ENCODE results near the gene TMPRSS13. TPM values are rescaled to one million over a fixed set of nuclear protein-coding genes. Genes with fewer than 3 reads are reported as not detected.
A peak's percentile ranks its signal among the peaks of the same experiment; 100 is the strongest.

TMPRSS13 gene
- total RNA-seq, 1 experiment from 2014 or later: 0.50 TPM

GRCh38 chr11:117887431-117888138 is 41.6 kb downstream of the TMPRSS13 start:
- H4K91ac ChIP-seq (ENCODE audit: insufficient read length, low read depth, low read length): no peak overlapping the region
- H2BK12ac ChIP-seq (ENCODE audit: insufficient read length, low read depth, low read length): no peak overlapping the region
- no peak overlapping the region for H3K27ac ChIP-seq (ENCODE audit: insufficient read length, low read depth, low read length)
- H3K56ac ChIP-seq (ENCODE audit: insufficient read length, low read depth, low read length): no peak overlapping the region
- no peaks in the 10 kb centered on the region for H3K9me3 ChIP-seq (ENCODE audit: control insufficient read depth, low read depth, low read length)
- no peak overlapping the region for H3T11ph ChIP-seq (ENCODE audit: low read length)
- H3K4me2 ChIP-seq (ENCODE audit: insufficient read depth, insufficient read length, low read length): no peak overlapping the region
- no peak overlapping the region for H3K23ac ChIP-seq (ENCODE audit: insufficient read length, low read depth, low read length)
- H3K4me1 ChIP-seq (ENCODE audit: insufficient read depth, low read length): no peaks in the 10 kb centered on the region
- no peak overlapping the region for H3K4ac ChIP-seq (ENCODE audit: low read depth, low read length)
- H2BK20ac ChIP-seq (ENCODE audit: low read depth, low read length, poor library complexity, severe bottlenecking): no peak overlapping the region
- no peak overlapping the region for H4K8ac ChIP-seq (replicated peaks; ENCODE audit: insufficient read length, low read depth, low read length)
- no peak overlapping the region for H3K9ac ChIP-seq (ENCODE audit: extremely low read depth, insufficient read length, low read length)
- no peak overlapping the region for H2AK5ac ChIP-seq (ENCODE audit: insufficient read length, low read length)
- no peaks in the 10 kb centered on the region for H3K79me2 ChIP-seq (ENCODE audit: insufficient read depth, low read length)
- TF ChIP-seq, protein P1, sequence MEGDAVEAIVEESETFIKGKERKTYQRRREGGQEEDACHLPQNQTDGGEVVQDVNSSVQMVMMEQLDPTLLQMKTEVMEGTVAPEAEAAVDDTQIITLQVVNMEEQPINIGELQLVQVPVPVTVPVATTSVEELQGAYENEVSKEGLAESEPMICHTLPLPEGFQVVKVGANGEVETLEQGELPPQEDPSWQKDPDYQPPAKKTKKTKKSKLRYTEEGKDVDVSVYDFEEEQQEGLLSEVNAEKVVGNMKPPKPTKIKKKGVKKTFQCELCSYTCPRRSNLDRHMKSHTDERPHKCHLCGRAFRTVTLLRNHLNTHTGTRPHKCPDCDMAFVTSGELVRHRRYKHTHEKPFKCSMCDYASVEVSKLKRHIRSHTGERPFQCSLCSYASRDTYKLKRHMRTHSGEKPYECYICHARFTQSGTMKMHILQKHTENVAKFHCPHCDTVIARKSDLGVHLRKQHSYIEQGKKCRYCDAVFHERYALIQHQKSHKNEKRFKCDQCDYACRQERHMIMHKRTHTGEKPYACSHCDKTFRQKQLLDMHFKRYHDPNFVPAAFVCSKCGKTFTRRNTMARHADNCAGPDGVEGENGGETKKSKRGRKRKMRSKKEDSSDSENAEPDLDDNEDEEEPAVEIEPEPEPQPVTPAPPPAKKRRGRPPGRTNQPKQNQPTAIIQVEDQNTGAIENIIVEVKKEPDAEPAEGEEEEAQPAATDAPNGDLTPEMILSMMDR (conservative IDR thresholded peaks at IDR 0.05): no peak
- H4K5ac ChIP-seq (ENCODE audit: insufficient read length, low read depth, low read length): no peak overlapping the region
- H2AFZ ChIP-seq (ENCODE audit: low read length): no peak overlapping the region
- H2BK15ac ChIP-seq (ENCODE audit: low read depth, low read length): no peak overlapping the region
- no peak overlapping the region for H3K18ac ChIP-seq (ENCODE audit: insufficient read length, low read depth, low read length)
- H3K27me3 ChIP-seq (ENCODE audit: insufficient read depth, low read length): no peaks in the 10 kb centered on the region
- no peak overlapping the region for H3K14ac ChIP-seq (ENCODE audit: insufficient read depth, low read length)
- no peaks in the 10 kb centered on the region for H3K79me1 ChIP-seq (ENCODE audit: insufficient read depth, low read depth, low read length, poor library complexity, severe bottlenecking)
- H3K27me3 Mint-ChIP-seq (ENCODE audit: low read depth): peaks cover 4% of the 10 kb centered on the region
- no peak overlapping the region; a peak in 1 of 7 replicates for H3K27ac Mint-ChIP-seq
- peak; percentile 18 for DNase-seq
- H3K9me3 Mint-ChIP-seq: no peaks in the 10 kb centered on the region
- no peak overlapping the region for H2BK5ac ChIP-seq (ENCODE audit: insufficient read length, low read length)
- no peaks in the 10 kb centered on the region for H3K36me3 Mint-ChIP-seq (ENCODE audit: insufficient read depth in 1 of 3, low read depth in 3 of 3)
- peaks cover 17 to 19% of the 10 kb centered on the region in 2 experiments for H3K4me1 Mint-ChIP-seq
- H4K20me1 ChIP-seq (ENCODE audit: control insufficient read depth, insufficient read depth, insufficient read length): no peaks in the 10 kb centered on the region
- no CpG with 5 or more reads among the region's 9 CpGs for WGBS (ENCODE audit: extremely low coverage, insufficient read length, low lambda C conversion rate)
- no peak overlapping the region for H2BK120ac ChIP-seq (ENCODE audit: low read depth, low read length, poor library complexity, severe bottlenecking)
- H3K4me3 Mint-ChIP-seq: no peak overlapping the region
- no peaks in the 10 kb centered on the region for H3K23me2 ChIP-seq (ENCODE audit: insufficient read length, low read depth, low read length, poor library complexity, severe bottlenecking)
